Iris pigment epithelial cell (primary cell): ENCODE data around the gene TMEM74B.
A peak's percentile ranks its signal among the peaks of the same experiment; 100 is the strongest.
"Not testable (repeated sequence)": the region's sequence is repeated elsewhere in the genome, so short reads cannot be mapped to it uniquely, and the experiment has no call there.

Source experiments
- DNase-seq: peaks from one replicate; pipeline ENCODE4 v3.0.0-alpha.2; 2011; ENCODE audit warnings: low read depth

Gene TMEM74B

GRCh38 chr20:1178623-1179022 lies 6.2 kb downstream of the TMEM74B start:
- no peak for DNase-seq

- no peak for DNase-seq
These were observed 6.7 kb downstream of the TMEM74B start for GRCh38 chr20:1178103-1178502.

GRCh38 chr20:1177680-1178079 lies 7.1 kb downstream of the TMEM74B start:
- peak; percentile 17 for DNase-seq

DNA sequence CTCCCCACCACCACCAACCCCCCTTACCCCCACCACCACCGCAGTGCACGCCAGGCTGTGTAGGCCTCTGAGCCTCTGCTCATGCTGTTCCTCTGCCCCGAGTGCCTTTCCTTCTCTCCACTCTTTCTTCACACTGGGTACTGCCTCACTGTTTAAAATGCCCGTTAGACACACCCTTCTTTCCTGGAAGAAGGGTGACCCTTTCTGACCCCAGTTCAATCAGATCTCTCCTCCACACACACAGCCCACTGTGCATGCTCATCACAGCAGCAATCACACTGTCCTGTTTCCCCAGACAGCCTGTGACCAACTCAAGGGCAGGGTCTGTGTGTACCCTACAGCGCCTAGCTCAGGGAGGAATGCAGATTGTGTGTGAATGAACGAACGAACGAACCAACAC lies 10.0 kb downstream of the TMEM74B start:
- DNase-seq, result no peak

DNA sequence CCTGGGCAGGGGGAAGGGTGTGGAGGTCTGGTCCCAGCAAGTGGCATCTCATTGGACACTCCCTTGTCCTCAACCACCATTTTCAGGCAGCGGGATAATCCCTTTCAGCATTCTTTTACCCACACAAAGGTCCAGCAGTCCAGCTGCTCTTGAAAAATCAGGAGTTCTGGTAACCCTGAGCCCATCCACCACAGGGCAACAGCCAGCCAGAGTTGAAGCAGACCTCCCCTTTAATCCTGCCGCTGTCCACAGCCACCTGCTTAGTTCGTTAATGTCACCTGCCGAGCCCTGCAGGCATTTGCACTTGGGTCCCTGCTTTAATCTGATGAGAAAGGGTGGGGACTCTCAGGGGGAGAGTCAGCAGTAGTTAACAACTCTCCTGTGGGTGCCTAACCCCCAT lies 11.1 kb downstream of the TMEM74B start:
- no peak for DNase-seq

DNA sequence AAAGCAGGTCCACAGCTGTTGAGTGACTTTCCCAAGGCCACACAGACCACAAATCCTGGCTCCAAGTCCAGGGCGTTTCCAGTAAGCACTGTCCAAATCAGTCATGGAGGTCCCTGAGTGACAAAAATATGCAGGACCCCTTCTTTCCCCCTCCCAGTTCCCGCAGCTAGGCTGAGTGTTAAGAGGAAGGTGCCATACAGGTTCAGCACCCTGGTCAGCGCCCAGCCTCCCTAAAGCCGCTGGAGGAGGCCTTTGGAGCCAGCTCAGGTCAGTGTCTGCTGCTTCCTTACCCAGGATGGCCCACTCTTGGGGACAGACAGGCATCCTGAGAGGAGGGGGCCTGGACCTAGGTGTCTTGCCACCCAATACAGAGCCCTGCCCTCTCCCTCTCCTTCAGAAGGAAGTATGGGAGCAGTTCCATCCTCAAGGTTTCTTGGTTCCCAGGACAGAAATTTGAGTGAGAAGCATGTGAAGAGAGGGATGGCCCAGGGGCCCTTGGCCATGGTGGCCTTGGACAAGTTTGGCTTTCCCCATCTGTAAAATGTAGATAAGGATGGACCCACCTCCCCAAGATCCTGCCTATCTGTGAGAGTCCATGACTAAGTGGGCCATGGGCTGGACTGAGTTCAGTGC lies 13.2 kb downstream of the TMEM74B start:
- peak; percentile 26 for DNase-seq

- no peak for DNase-seq
These were observed 15.6 kb downstream of the TMEM74B start for GRCh38 chr20:1169224-1169623.

GRCh38 chr20:1166948-1167720 lies 17.6 kb downstream of the TMEM74B start:
- DNase-seq, result no peak

DNA sequence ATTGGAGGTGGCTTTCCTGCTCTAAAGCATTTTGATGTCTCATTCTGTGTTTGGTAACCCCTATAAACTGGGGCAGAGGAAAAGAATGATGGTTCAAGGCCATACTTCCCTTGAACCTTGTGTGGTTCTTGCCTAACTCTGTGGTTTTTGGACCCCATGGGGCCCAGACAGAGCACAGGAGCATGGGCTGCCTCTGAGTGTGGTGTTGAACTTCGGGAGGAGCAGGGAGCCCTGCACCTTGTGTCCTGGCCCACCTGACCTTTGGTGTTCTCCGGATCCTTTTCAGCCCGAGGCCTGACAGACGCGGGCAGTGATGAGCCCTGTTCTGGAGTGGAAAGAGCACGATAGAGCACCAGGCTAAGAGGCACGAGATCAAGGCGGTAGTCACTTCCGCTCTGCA lies 18.8 kb downstream of the TMEM74B start:
- no peak for DNase-seq

DNA sequence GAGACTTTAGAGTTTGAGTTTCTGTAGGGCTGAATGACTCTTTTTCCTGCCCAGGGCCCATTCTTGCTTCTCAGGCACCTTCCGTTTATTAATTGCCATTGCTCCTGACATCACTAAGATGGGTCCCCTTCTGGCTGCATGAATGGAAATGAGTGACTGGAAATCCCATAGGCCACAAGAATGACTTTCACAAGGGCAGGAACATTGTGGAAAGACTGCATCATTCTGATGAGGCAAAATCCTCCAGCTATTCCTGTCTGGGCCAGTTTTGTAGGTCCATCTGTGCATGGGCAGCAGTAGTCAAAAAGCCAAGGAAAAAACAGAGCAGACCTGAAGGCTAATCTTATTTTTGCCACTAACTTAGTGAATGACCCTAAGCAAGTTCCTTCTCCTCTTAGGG lies 19.3 kb downstream of the TMEM74B start:
- no peak for DNase-seq

DNA sequence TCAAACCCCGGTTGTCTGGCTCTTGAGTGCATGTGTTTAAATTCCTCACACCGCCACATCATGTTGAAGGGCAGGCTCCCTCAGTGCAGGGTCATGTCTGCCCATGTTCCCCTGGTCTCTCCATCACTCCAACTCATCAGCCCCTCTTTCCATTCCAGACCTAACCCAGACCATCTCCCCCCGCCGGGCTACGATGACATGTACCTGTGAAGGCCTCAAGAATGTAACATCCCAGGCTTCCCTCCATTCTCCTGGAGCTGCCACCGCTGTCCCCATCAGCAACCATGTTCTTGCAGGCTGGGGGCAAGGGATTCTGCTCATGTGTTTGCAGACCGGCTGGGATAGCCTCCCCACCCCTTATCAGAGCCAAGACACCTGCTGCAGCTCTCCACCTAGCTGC lies 19.9 kb downstream of the TMEM74B start:
- DNase-seq, result no peak

- DNase-seq, result no peak
These were observed 21.1 kb downstream of the TMEM74B start for GRCh38 chr20:1163653-1164052.

DNA sequence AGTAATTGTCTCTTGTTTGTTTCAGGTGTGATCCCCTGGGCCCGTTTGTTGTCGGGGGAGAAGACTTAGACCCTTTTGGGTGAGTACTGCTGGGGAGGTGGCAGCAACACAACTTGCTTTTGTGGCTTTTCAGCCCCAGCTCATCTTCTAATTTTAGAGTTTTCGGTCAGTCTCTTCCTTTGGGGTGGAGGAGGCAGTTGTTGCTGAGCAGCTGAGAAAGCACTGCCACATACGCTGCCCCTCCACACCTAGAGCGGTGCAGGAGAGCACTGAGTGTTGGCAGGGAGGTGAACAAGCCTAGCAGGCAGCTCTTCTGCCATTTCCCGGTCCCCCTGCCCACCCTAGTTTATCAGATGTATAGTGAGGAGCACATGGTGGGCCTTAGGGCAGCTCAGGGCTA lies 21.7 kb downstream of the TMEM74B start:
- DNase-seq, result no peak

GRCh38 chr20:1160991-1161390 lies 23.8 kb downstream of the TMEM74B start:
- no peak for DNase-seq

DNA sequence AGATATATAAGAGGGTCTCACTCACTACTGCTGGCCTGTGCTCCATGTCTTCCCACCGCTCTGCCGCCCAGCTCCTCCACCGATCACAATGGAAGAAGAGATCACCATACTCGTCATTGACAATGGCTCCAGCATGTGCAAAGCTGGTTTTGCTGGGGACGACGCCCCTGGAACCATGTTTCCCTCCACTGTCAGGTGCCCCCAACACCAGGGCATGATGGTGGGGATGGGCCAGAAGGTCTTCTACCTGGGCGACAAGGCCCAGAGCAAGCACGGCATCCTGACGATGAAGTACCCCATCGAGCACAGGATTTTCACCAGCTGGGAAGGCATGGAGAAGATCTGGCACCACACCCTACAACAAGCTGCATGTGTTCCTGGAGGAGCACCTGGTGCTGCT lies 24.3 kb downstream of the TMEM74B start:
- no peak for DNase-seq

DNA sequence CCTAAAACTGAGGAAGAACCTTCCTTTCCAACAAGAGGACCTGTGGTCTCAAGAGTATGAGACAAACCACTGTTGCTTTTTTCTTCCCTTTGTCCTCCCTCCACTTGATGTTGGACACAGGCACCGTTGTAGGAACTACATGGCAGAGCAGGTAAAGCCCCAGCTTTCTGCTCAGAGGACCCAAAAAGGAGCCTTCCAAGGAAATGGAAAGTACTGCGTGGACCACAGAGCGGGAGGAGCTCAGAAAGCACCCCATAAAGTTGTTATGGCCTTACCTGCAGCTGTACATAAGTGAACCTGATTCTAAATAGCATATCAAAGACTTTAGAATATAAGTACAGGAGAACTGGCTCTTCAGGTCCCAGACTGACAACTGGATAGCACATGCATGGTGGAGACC lies 29.4 kb downstream of the TMEM74B start:
- no peak for DNase-seq

DNA sequence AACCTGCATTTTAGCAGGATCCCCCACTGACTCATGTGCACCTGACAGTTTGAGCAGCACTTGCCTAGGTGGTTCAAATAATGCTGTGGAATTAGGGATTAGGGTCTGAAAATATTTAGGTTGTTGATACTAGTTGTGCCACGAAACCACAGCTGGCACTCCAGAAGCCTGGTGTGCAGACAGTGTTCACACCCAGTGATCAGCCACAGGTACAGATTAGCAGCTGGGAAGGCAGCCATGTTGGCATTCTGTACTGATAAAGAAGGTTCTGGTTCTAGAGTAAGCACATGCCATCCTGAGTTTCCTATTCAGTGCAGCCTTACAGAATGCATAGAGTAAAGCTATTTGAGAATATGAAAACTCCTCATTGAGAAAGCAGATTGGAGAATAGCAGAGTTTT lies 30.1 kb downstream of the TMEM74B start:
- no peak for DNase-seq

- no peak for DNase-seq
These were observed 30.6 kb downstream of the TMEM74B start for GRCh38 chr20:1154226-1154625.

GRCh38 chr20:1150968-1151367 lies 33.8 kb downstream of the TMEM74B start:
- DNase-seq, result no peak

DNA sequence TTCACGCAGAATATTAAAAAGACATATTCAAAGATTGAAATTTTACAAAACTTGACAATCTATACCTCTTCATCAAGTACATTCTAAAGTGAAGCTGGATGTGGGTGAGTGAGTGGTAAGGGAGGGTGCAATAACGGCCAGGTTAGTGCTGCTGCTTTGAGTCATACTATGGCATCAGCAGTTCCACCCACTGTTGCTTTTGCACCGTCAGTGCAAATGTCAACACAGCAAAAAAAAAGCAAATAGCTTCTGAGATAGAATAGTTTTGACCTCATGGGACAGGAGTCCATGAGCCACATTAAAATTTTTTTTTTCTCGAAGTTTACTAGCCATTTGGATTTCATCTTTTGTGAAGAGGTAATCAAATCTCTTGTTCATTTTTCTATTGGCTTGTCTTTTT lies 34.6 kb downstream of the TMEM74B start:
- peak; percentile 51 for DNase-seq

DNA sequence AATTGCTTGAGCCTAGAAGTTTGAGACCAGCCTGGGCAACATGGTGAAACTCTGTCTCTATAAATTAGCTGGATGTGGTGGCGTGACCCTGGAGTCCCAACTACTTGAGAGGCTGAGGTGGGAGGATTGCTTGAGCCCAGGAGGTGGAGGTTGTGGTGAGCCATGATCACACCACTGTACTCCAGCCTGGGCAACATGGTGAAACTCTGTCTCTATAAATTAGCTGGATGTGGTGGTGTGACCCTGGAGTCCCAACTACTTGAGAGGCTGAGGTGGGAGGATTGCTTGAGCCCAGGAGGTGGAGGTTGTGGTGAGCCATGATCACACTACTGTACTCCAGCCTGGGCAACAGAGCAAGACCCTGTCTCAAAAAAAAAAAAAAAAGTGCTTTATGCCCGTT lies 35.0 kb downstream of the TMEM74B start:
- not testable (repeated sequence) for DNase-seq

DNA sequence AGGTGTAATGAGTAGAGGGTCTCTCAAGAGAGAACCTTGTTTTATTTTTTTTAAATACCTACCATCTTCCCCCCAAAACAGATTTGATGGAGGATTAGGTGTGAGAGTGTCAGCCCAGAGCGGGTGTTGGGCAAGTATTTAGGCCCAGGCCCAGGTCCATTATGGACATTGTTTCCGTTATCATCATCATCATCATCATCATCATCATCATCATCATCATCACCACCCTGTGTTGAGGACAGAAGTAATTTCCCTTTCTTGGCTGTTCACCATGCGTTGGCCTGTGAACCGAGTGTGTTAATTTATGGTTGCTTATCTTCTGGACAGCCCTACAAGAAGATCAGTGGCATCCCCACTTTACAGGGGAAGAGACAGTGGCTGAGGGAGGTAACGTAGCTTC lies 37.8 kb downstream of the TMEM74B start:
- no peak for DNase-seq

DNA sequence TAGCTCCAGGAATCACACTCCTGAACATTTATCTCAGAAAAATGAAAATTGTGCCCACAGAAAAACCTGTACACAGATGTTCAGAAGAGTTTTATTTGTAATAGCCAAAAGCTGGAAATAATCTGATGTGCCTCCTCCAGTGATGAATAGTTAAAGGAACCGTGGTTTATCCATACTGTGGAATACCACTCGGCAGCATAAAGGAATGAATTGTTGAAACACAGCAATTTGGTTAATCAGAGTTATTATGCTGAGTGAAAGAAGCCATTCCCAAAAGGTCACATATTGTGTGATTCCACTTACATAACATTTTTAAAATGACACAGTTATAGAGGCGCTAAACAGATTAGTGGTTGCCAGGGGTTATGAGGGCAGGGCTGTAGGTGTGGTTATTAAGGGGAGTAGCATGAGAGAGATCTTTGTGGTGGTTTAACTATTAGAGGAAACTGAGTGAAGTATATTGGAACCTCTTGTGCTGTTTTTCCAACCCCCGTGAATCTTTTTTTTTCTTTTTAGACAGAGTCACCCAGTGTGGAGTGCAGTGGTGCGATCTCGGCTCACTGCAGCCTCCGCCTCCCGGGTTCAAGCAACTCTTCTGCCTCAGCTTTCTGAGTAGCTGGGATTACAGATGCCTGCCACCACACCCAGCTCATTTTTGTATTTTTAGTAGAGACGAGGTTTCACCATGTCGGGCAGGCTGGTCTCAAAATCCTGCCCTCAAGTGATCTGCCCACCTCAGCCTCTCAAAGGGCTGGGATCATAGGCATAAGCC lies 40.2 kb downstream of the TMEM74B start:
- no peak for DNase-seq
